ENCODE data around the gene ADGRF5.

- TF ChIP-seq POLR2A (IDR thresholded peaks at IDR 0.05; ENCODE audit: low read length) = no peak
- TF ChIP-seq GATA1 (IDR thresholded peaks at IDR 0.05; ENCODE audit: low read depth, low read length) = no peak
Measured at GRCh38 chr6:46838033-46838432, 83.7 kb downstream of the ADGRF5 start.

Data from erythroblast (primary cell).